Hippocampal formation (tissue), 2 donors: ENCODE results near the gene VAV3.

Experiments
- DNase-seq, 2 donors: peaks; one replicate each; lab custom pipeline; 2025; lab: John Stamatoyannopoulos, UW

Gene VAV3

DNA sequence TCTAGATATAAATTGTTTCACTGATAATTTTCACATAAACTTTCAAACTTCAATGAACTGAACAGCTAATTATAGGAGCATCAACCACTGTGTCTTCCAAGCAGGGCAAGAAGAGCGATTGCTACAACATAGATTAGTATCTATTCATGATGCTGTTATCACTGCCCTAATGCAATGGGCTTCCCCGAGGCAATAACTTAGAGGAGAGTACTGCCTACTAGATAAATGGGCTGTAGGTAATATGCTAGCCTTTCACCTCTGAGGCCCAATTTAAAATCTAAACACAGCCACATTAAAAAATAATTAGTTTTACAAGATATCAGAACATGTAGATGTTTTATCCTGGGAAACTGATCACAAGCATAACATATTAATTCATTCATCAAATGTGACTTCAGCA lies 318.0 kb downstream of the VAV3 start:
- no peak for DNase-seq

GRCh38 chr1:107643766-107644165 lies 321.2 kb downstream of the VAV3 start:
- DNase-seq, result no peak

- DNase-seq, result no peak
Observed at GRCh38 chr1:107640207-107640606, 324.8 kb downstream of the VAV3 start.

GRCh38 chr1:107637101-107637500 lies 327.9 kb downstream of the VAV3 start:
- no peak for DNase-seq

- no peak for DNase-seq
Observed at GRCh38 chr1:107633596-107633995, 331.4 kb downstream of the VAV3 start.

DNA sequence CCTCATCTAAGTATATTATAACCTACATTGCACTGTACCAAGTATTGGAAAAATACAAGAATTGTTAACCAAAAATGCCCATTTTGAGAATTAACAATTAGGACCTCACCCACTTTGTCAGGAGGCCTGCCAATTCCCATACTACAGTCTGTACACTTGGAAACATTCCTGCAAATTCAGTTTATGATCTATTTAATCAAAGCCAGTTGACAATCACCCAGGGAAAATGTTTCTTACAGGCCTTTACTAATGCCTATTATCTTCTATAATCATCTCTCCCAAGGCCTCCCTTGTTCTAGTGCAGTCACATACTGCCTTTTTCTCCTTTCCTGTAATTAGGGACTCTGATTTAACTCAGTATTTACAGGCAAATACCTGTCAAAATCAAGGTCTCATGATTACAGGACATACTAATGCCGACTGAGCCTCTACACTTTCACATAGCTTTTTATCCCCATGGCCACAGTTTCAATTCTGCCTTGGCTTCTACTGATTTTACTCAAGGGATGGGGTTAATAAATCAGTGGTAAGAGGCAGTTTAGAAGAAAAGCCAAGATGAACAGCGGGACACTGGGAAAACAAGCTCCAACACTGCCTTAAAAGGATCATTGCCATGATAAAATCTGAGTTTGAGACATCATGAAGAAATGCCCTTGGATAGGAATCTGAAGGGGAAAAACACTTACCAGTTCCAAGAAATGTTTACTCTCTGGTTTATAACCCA lies 338.7 kb downstream of the VAV3 start:
- no peak for DNase-seq

GRCh38 chr1:107625405-107626029 lies 339.5 kb downstream of the VAV3 start:
- DNase-seq, result no peak

DNA sequence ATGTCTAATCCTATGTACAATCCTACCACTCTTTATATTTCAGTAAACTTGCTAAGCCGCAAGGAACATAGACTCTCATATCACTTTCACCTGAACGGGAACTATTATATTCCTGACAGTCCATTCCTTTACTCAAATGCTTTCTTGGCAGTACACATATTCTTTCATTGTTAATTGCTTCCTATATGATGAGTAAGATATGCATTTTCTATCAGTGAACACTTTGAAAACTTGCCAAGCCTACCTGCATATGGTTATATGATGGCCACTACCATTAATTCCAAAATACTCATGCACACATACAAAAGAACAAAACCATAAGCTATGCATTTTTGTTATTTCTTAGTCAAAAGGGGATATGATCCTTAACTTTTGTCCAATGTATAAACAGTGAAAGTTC lies 341.5 kb downstream of the VAV3 start:
- no peak for DNase-seq

- DNase-seq, result no peak
Observed at GRCh38 chr1:107622966-107623365, 342.0 kb downstream of the VAV3 start.

DNA sequence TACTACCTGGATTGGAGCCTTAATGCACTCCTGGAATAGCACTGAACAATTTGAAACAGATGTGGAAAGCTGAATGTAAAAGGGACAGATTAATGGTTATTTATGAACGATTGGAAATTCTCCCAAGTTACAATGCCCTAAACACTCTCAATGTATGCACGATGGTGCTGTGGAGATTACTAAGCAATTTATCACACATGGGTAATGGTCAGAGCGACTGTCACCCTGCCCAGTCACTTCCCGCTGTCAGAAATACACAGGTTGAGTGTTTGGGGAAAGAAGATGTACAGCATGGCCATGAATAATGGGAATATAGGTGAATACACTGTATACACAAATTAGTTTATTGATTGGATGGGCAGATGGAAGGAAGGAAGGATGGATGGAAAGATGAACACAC lies 342.4 kb downstream of the VAV3 start:
- DNase-seq, result no peak

- no peak for DNase-seq
Observed at GRCh38 chr1:107620753-107621152, 344.2 kb downstream of the VAV3 start.

GRCh38 chr1:107618539-107618938 lies 346.4 kb downstream of the VAV3 start:
- DNase-seq, result no peak

DNA sequence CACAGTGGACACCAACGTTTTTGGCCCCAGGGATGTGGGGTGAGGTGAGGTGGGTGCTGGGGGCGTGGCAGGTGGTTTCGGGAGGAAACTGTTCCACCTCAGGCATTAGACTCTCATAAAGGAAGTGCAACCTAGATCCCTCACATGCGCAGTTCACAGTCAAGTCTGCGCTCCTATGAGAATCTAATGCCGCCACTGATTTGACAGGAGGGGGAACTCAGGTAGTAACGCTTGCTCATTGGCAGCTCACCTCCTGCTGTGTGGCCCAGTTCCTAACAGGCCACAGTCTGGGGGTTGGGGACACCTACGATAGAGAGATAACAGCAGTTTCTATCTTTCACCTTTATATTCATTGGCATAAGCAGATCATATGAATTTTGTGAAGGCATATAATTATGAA lies 347.1 kb downstream of the VAV3 start:
- no peak for DNase-seq

GRCh38 chr1:107617456-107617855 lies 347.5 kb downstream of the VAV3 start:
- DNase-seq, result no peak

DNA sequence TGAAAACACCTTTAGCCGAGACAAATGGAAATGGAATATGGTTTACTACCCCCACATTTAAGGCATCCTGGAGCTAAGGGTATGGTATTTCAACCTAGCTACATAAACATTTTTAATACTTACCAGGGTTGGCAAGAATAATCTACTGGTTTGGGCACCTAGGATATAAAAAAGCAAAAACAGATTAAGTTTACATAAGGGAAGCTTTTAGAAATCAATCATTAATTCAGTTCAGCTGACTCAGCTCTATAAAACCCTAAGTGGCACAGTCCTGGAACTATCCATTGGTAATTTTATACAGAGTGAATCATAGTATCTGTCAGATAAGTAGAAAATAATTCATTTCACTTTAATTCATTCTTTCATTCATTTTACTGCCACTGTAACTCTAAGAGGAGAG lies 355.2 kb downstream of the VAV3 start:
- no peak for DNase-seq

DNA sequence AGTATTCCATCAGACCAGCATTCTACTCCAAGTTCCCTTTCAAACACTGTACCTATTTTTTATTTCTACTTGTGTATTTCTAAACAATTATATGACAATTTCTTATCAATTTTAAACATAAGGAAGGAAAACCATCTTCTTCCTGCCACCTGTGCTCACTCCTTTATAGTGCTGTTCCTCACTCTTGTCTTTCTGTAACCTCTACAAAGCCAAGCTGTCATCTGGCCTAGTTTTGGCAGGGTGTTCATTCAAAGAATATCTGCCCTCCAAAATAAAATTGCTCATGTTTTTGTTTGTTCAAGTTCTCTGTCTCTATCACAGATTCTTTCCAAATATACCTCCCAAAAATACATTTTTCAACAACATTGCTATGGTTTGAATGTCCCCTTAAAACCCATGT lies 360.2 kb downstream of the VAV3 start:
- DNase-seq, result no peak

GRCh38 chr1:107600607-107601160 lies 364.3 kb downstream of the VAV3 start:
- DNase-seq, result no peak

- DNase-seq, result no peak
Observed at GRCh38 chr1:107599220-107599619, 365.8 kb downstream of the VAV3 start.

- no peak for DNase-seq
Observed at GRCh38 chr1:107597290-107597689, 367.7 kb downstream of the VAV3 start.

DNA sequence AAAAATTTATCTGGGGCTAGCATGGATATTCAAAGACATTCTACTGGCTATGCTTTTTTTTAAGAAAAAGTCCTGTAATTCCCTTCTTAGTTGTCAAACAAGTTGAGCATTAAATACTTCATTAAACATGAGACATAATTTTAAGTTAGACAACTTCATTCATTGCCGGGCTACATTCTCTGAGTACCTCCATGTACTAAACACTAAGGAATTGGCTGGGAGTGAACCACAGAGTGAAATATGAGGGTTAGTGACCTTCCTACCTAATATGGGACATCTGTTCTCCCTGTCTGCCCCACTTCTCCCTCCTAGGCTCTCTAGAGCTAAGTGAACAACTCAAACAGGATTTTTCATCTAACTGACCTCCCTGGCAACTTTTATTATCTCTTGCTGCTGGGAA lies 370.4 kb downstream of the VAV3 start:
- no peak for DNase-seq

DNA sequence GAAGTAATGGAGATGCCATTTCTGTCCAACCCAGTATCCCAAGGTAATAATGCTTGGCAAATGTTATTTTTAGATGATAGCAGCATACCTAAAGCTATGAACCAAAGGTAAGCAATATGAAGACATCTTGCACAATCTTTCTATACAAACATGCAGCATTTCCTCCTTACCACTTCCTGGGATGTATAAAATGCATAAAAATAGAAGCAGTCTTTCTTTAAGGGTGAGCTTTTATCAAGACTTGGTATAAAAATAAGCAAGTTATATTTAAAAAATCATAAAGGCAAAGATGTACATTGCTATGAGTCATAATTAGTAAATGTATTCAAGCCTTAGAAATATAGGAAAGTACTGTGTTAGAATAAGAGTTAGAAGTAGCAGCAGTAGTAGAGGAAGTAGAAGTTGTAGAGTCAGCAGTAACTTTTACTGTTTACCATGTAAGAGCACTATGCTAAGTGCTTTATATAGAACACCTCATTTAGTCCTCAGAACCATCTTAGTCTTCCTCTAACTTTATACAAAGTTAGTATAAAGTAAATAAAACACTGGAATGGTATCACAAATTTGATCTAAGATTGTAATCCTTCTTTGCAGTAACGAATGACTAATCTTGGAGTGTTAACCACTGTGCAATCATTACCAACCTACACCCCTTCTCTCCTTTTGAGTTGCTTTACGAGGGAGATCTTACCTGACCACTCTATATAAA lies 371.3 kb downstream of the VAV3 start:
- no peak for DNase-seq

DNA sequence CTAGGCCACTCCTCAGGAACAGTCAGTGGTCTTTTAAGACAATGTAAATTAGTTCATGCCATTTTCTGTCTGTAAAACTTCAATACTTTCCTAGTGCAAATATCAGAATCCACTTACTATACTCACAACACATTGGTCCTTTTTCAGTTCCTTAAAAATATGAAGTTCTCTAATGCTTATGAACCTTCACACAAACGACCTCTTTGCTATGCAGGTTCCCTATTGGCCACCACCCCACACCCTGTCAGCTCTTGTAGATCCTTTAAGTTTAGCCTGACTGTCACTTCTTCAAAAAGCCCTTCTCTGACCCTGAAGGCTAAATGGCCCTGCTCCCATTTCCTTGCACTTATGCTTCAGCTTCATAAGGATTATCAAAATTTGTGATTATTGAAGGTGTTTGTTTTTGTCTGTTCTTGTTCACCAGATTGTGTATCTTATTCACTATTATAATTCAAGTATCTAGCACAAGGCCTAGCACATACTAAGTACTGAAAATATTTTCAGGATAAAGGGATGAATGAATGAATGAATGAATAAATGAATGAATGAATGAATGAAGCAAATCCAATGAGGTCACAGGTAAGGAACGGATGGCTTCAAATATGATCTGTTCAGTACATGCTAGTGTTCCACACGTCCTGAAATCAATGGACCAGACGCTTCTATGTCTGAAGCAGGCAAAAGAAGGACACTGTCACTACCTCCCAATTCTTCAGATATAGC lies 373.9 kb downstream of the VAV3 start:
- no peak for DNase-seq
